Measurements from ENCODE around the gene CFAP157. TPM values are rescaled to one million over a fixed set of nuclear protein-coding genes. Genes with fewer than 3 reads are reported as not detected.

Gene CFAP157
- total RNA-seq, 4 donors from 2014 or later: 0.24 to 0.57 TPM; not detected in 2

GRCh38 chr9:127763918-127764384 lies 57.2 kb downstream of the CFAP157 start:
- no peaks in the 10 kb centered on the region for H3K36me3 ChIP-seq
- no peak for DNase-seq (ENCODE audit: low spot score in 2 of 2)
- TF ChIP-seq CTCF (IDR thresholded peaks at IDR 0.05) (peak in 1 of 2 donors; percentile 22), POLR2A (IDR thresholded peaks at IDR 0.05) (no peak), POLR2AphosphoS5 (IDR thresholded peaks at IDR 0.05) (peak in 2 of 3 donors; percentile 34 to 64), EP300 (IDR thresholded peaks at IDR 0.05) (no peak)
- peak overlapping the region; percentile 66 for H3K27ac ChIP-seq
- H3K4me1 ChIP-seq: peaks cover 37% of the 10 kb centered on the region
- H3K4me3 ChIP-seq: no peak overlapping the region
- no peaks in the 10 kb centered on the region for H3K27me3 ChIP-seq
- WGBS: 54% methylated on average over 7 of the region's 7 CpGs
- H3K9me3 ChIP-seq: no peaks in the 10 kb centered on the region

GRCh38 chr9:127765418-127765817 lies 58.6 kb downstream of the CFAP157 start:
- no peaks in the 10 kb centered on the region for H3K9me3 ChIP-seq
- peak overlapping the region; percentile 15 for H3K27ac ChIP-seq
- WGBS: 64% methylated on average over 1 of the region's 1 CpG
- DNase-seq (ENCODE audit: low spot score in 2 of 2): no peak
- H3K4me1 ChIP-seq: peaks cover 48% of the 10 kb centered on the region
- no peak overlapping the region for H3K4me3 ChIP-seq
- H3K36me3 ChIP-seq: no peaks in the 10 kb centered on the region
- TF ChIP-seq POLR2AphosphoS5 (IDR thresholded peaks at IDR 0.05) (no peak), POLR2A (IDR thresholded peaks at IDR 0.05) (no peak), CTCF (IDR thresholded peaks at IDR 0.05) (no peak), EP300 (IDR thresholded peaks at IDR 0.05) (no peak)
- no peaks in the 10 kb centered on the region for H3K27me3 ChIP-seq

Other genes starting within 250 kb of the CFAP157 start
- gene STXBP1, start 94.7 kb upstream of the CFAP157 start, total RNA-seq: 10 to 100 TPM; 18.4 to 28.2 (median 24.5) TPM
- gene PTRH1, start 8.7 kb downstream of the CFAP157 start, total RNA-seq: 10 to 100 TPM in 3 of 4 donors, 1 to 10 TPM in 1; 7.4 to 58.4 (median 41.6) TPM
- gene TTC16, start 9.1 kb downstream of the CFAP157 start, total RNA-seq: under 1 TPM in 2 of 4 donors, not detected in 2; 0.16 to 0.21 TPM
- gene TOR2A, start 28.3 kb downstream of the CFAP157 start, total RNA-seq: 10 to 100 TPM; 16.1 to 24.3 (median 19.3) TPM
- gene SH2D3C, start 71.7 kb downstream of the CFAP157 start, total RNA-seq: 1 to 10 TPM; 3.4 to 8.9 (median 6.1) TPM
- gene CDK9, start 79.0 kb downstream of the CFAP157 start, total RNA-seq: 100 to 1,000 TPM in 1 of 4 donors, 10 to 100 TPM in 3; 57.2 to 119 (median 72.7) TPM
- 10 to 100 TPM; 22.9 to 50.3 (median 28.3) TPM for gene FPGS, start 95.9 kb downstream of the CFAP157 start, total RNA-seq
- 10 to 100 TPM; 17.2 to 38.7 (median 31.2) TPM for gene ENG, start 147.7 kb downstream of the CFAP157 start, total RNA-seq
- gene AK1, start 170.7 kb downstream of the CFAP157 start, total RNA-seq: 10 to 100 TPM; 22.6 to 36.0 (median 26.0) TPM
- gene ST6GALNAC6, start 192.6 kb downstream of the CFAP157 start, total RNA-seq: 10 to 100 TPM; 41.6 to 50.5 (median 47.0) TPM
- gene ST6GALNAC4, start 210.1 kb downstream of the CFAP157 start, total RNA-seq: 10 to 100 TPM; 14.6 to 25.2 (median 20.2) TPM
- 10 to 100 TPM in 1 of 4 donors, 1 to 10 TPM in 3; 5.8 to 14.7 (median 9.2) TPM for gene PIP5KL1, start 223.8 kb downstream of the CFAP157 start, total RNA-seq
- gene DPM2, start 230.9 kb downstream of the CFAP157 start, total RNA-seq: 10 to 100 TPM; 19.4 to 39.7 (median 30.6) TPM

All from suprapubic skin (tissue), 4 donors.